Measurements from ENCODE around the gene CLP1. TPM values are rescaled to one million over a fixed set of nuclear protein-coding genes. Genes with fewer than 3 reads are reported as not detected.

The CLP1 gene
- polyA plus RNA-seq, 1 donor from 2014 or later, result 18.2 TPM

DNA sequence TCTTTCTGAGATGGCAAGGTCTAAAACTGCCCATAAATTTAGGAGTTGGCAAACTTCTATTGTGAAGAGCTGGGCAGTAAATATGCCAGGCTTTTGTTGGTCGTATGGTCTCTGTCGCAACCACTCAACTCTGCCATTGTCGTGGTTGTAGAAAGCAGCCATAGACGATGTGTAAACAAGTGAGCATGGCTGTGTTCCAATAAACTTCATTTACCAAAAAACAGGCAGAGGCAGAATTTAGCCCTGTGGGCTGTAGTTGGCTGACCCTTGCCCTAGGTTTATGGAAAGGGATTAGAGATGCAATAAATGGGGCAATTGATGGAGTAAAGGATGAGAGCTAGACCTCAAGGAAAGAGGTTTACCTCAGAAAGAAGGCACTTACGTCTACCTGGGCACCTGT, 25.4 kb upstream of the CLP1 start:
- Histone ChIP-seq H4K20me1 (ENCODE audit: insufficient read depth) (no peaks in the 10 kb centered on the region), H3K36me3 (ENCODE audit: insufficient read depth, low read length) (no peaks in the 10 kb centered on the region), H3K27me3 (ENCODE audit: insufficient read depth, low read depth, low read length) (no peaks in the 10 kb centered on the region), H3K27ac (ENCODE audit: low read length) (no peak overlapping the region), H3K9me3 (ENCODE audit: low read length) (no peaks in the 10 kb centered on the region), H3K9me2 (ENCODE audit: insufficient read depth, low read length) (no peaks in the 10 kb centered on the region), H3K4me3 (ENCODE audit: low read length) (no peak overlapping the region), H3K4me2 (ENCODE audit: low read length) (no peak overlapping the region), H2AFZ (ENCODE audit: low read depth, low read length) (no peak overlapping the region), H3K79me2 (replicated peaks; ENCODE audit: insufficient read depth, low read length) (no peaks in the 10 kb centered on the region), H3K9ac (ENCODE audit: low read length) (no peak overlapping the region), H3F3A (ENCODE audit: insufficient read depth, low read length, poor library complexity, severe bottlenecking) (no peaks in the 10 kb centered on the region)
- TF ChIP-seq RAD21 (conservative IDR thresholded peaks at IDR 0.05) (no peak), SMC3 (conservative IDR thresholded peaks at IDR 0.05; ENCODE audit: poor library complexity) (no peak), MXI1 (conservative IDR thresholded peaks at IDR 0.05; ENCODE audit: poor library complexity, severe bottlenecking) (no peak), TAF1 (IDR thresholded peaks at IDR 0.05; ENCODE audit: low read depth) (no peak), POLR2AphosphoS5 (IDR thresholded peaks at IDR 0.05) (no peak), EZH2 (IDR thresholded peaks at IDR 0.05; ENCODE audit: borderline replicate concordance, insufficient read depth, low read length, poor library complexity, severe bottlenecking) (no peak), EP300 (conservative IDR thresholded peaks at IDR 0.05; ENCODE audit: poor library complexity, severe bottlenecking) (no peak)
- TF ChIP-seq, protein P1, sequence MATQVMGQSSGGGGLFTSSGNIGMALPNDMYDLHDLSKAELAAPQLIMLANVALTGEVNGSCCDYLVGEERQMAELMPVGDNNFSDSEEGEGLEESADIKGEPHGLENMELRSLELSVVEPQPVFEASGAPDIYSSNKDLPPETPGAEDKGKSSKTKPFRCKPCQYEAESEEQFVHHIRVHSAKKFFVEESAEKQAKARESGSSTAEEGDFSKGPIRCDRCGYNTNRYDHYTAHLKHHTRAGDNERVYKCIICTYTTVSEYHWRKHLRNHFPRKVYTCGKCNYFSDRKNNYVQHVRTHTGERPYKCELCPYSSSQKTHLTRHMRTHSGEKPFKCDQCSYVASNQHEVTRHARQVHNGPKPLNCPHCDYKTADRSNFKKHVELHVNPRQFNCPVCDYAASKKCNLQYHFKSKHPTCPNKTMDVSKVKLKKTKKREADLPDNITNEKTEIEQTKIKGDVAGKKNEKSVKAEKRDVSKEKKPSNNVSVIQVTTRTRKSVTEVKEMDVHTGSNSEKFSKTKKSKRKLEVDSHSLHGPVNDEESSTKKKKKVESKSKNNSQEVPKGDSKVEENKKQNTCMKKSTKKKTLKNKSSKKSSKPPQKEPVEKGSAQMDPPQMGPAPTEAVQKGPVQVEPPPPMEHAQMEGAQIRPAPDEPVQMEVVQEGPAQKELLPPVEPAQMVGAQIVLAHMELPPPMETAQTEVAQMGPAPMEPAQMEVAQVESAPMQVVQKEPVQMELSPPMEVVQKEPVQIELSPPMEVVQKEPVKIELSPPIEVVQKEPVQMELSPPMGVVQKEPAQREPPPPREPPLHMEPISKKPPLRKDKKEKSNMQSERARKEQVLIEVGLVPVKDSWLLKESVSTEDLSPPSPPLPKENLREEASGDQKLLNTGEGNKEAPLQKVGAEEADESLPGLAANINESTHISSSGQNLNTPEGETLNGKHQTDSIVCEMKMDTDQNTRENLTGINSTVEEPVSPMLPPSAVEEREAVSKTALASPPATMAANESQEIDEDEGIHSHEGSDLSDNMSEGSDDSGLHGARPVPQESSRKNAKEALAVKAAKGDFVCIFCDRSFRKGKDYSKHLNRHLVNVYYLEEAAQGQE (IDR thresholded peaks at IDR 0.05; ENCODE audit: borderline replicate concordance), result no peak
- TF ChIP-seq, protein P2, sequence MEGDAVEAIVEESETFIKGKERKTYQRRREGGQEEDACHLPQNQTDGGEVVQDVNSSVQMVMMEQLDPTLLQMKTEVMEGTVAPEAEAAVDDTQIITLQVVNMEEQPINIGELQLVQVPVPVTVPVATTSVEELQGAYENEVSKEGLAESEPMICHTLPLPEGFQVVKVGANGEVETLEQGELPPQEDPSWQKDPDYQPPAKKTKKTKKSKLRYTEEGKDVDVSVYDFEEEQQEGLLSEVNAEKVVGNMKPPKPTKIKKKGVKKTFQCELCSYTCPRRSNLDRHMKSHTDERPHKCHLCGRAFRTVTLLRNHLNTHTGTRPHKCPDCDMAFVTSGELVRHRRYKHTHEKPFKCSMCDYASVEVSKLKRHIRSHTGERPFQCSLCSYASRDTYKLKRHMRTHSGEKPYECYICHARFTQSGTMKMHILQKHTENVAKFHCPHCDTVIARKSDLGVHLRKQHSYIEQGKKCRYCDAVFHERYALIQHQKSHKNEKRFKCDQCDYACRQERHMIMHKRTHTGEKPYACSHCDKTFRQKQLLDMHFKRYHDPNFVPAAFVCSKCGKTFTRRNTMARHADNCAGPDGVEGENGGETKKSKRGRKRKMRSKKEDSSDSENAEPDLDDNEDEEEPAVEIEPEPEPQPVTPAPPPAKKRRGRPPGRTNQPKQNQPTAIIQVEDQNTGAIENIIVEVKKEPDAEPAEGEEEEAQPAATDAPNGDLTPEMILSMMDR (IDR thresholded peaks at IDR 0.05; ENCODE audit: poor library complexity, severe bottlenecking), result no peak

DNA sequence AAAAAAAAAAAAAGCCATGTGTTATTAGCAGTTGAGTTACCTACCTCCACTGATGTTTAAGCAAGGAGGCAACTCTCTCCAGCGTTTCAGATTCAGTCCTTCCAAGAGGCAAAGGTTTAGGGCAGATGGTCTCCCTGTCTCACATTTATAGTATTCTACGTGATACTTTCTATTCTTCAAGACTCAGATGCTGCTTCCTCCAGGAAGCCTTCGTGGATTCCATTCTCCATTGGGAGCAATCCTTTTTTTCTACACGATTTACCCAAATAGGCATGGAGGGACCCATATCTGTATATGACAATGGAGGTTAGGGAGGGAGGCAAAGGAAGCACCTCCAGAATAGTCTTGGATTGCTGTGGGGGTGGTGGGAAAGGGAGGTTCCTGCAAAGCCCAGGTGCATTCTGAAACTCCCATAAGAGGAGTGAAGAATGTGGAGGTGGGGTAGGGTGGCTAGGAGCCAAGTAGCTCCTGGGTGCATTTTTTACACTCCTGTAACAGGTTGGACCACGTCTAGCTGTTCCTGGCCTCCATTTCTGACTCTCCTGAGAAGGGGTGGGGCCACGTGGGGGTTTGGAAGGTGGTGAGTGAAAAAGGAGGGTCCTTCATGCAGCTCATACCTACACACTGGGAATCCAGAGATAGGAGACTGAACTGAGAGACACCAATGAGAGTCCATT, 24.0 kb upstream of the CLP1 start:
- no peaks in the 10 kb centered on the region for H3K36me3 ChIP-seq (ENCODE audit: insufficient read depth, low read length)
- no peaks in the 10 kb centered on the region for H4K20me1 ChIP-seq (ENCODE audit: insufficient read depth)

More for the DNA sequence above, 24.0 kb upstream of the CLP1 start:
- Histone ChIP-seq H3K27ac (ENCODE audit: low read length) (no peak overlapping the region), H3K9me2 (ENCODE audit: insufficient read depth, low read length) (no peaks in the 10 kb centered on the region), H3K9ac (ENCODE audit: low read length) (no peak overlapping the region), H3K79me2 (replicated peaks; ENCODE audit: insufficient read depth, low read length) (peaks cover 3% of the 10 kb centered on the region), H3F3A (ENCODE audit: insufficient read depth, low read length, poor library complexity, severe bottlenecking) (no peaks in the 10 kb centered on the region), H3K9me3 (ENCODE audit: low read length) (no peaks in the 10 kb centered on the region), H2AFZ (ENCODE audit: low read depth, low read length) (no peak overlapping the region), H3K4me3 (ENCODE audit: low read length) (no peak overlapping the region), H3K4me2 (ENCODE audit: low read length) (no peak overlapping the region), H3K27me3 (ENCODE audit: insufficient read depth, low read depth, low read length) (no peaks in the 10 kb centered on the region)
- TF ChIP-seq, protein P2 (IDR thresholded peaks at IDR 0.05; ENCODE audit: poor library complexity, severe bottlenecking), result no peak
- TF ChIP-seq, protein P1 (IDR thresholded peaks at IDR 0.05; ENCODE audit: borderline replicate concordance), result no peak
- TF ChIP-seq RAD21 (conservative IDR thresholded peaks at IDR 0.05) (no peak), MXI1 (conservative IDR thresholded peaks at IDR 0.05; ENCODE audit: poor library complexity, severe bottlenecking) (no peak), SMC3 (conservative IDR thresholded peaks at IDR 0.05; ENCODE audit: poor library complexity) (no peak), EZH2 (IDR thresholded peaks at IDR 0.05; ENCODE audit: borderline replicate concordance, insufficient read depth, low read length, poor library complexity, severe bottlenecking) (no peak), POLR2AphosphoS5 (IDR thresholded peaks at IDR 0.05) (no peak)
